Femur (tissue), 1 donor: ENCODE data around the gene CFAP53.

ENCODE experiments used
- DNase-seq: peaks from one replicate; pipeline ENCODE4 v3.0.0-alpha.2; 2017

Gene CFAP53

GRCh38 chr18:50287441-50288347 lies 21.4 kb upstream of the CFAP53 start, which contains the start of gene CXXC1:
Gene CXXC1, minus strand, starts transcription at chr18:50287692. Its CDS starts 103 bp downstream, at chr18:50287589.
- DNase-seq = peak; percentile 100

DNA sequence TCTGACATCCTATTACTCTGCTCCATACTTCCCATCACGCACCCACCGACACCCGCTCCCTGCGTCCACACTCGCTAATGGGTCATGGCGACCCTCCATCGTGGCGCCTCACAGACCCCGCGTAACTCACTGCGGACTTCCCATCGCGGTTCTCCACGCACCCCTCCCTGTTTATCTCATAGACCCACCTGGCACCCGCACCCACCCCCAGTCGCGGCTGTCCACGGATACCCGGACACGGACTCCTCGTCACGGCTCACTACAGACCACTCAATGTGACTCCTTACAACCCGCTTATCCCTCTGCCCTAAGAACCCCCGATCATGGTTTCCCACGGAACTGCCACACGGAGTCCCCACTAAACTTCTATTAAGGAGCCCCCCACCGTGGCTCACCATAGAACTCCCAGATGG lies 20.7 kb upstream of the CFAP53 start:
- no peak for DNase-seq

DNA sequence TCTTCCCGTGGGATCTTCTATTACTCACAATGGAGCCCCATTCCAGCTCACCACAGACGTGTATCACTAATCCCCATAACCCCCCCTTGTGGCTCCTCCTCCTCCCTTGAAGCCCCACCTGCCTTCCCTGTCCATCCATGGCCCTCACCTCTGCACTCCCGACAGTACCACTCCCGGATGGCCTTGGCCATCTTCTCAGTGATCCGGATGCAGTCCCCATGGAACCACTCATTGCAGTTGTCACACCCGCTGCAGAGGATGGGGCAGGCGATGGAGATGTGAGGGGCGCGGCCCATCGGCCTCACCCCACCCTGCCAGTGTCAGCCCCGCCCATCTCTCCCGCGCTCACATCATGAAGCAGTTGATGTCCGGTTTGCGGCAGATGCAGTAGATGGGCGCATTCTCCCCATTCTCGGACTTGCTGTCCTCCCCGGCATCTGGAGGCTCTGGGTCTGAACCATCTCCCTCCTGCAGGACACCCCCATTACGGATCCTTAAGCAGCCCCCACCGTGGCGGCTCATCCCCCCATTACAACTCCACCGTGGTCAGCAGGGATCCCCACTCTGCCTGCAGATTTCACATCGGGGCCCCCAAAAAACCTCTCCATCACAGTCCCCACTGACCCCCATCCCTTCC lies 20.2 kb upstream of the CFAP53 start:
- DNase-seq = no peak

DNA sequence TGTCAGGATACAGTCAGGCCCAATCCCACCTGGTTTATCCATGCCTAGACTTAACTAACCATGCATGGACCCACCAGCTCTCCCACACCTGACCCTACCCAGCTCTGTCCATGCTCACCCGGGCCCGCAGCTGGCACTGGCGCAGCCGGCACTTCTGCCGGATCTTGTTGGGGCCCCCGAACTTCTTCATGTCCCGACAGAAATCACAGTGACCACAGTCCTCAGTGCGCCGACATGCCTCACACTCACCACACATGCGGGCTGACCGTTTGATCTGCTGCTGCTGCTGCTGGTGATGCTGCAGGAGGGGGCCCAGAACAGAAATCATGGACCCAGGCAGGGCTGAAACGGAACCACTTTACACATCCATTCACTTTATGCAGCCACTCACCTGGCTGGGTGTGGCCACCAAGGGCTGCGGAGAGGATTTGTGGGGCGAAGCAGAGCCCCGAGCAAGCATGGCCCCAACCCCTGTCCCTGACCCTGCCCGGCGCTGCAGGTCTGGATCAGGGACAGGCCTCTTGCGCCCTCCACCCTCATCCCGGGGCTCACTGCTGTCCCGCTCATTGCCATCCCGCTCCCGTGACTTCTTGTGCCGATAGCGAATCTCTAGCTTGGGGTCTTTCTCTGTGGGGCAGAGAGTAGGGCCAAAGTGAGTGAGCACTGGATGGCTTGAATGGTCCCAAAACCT lies 19.5 kb upstream of the CFAP53 start:
- DNase-seq = no peak

- no peak for DNase-seq
Measured at GRCh38 chr18:50285071-50285470, 18.8 kb upstream of the CFAP53 start.

GRCh38 chr18:50284255-50284885 lies 18.1 kb upstream of the CFAP53 start:
- no peak for DNase-seq

DNA sequence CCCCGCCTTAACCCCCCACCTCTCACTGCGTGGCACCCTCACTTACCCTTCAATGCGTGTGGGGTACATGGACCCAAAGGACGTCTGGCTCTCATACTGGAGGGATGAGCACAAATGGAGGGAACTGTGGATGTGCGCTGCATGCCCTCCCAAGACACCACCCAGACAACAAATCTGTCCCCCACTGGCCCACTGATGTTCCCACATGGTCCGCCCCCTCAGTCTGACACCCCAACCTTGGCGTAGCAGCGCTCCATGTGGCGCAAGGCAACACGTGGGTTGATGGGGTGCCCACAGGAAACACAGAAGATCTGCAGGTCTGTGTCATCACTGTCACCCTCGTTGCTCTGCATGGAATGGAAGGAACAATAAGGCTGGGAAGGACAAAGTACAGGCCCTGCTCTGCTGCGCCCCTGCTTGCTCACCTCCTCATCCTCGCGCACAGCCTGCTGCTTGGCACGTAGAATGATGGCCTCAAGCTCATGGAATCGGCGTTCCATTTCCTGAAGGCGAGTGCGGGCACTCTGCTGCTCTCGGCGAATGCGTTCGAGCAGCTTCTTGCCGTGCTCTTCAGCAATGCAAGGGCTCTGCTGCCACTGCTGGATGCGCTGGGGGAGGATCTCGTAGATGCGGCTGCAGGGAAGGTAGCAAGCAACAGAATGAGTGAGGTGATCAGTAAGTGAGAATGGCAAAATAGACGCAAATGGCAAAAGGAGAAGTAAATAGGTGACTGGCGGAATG lies 17.3 kb upstream of the CFAP53 start:
- DNase-seq = no peak

GRCh38 chr18:50282521-50283335 lies 16.4 kb upstream of the CFAP53 start:
- DNase-seq = no peak

GRCh38 chr18:50281972-50282520 lies 15.8 kb upstream of the CFAP53 start:
- DNase-seq = no peak

- peak; percentile 99 for DNase-seq
Measured at GRCh38 chr18:50281295-50281971, 15.1 kb upstream of the CFAP53 start, which contains the start of gene MBD1. Gene MBD1, minus strand, starts transcription at chr18:50281523. Its CDS starts 1,531 bp downstream, at chr18:50279992.

DNA sequence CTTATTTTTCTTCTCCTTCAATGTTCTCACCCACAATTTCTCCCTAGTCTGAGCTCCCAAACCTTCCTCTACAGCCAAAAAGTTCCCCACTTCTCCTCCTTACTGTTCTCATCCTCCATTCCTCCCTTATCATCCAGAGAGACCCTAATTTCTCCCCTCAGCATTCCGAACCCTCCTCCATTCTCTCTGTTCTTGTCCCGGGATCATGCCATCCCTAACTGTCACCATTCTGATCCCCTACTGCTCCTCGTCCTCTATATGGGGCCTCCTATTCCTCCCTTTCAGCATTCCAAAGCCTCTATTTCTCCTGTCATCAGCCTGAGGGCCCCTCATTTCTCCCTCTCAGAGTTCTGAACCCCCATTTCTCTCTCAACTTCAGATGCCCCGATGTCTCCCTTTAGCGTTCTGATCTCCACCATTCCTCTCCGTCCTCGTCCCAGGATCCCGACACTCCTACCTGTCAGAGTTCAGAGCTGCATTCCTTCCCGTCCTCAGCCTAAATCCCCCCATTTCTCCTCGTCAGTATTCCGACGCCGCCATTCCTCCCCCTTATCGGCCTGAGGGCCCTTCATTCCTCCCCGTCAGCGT lies 14.5 kb upstream of the CFAP53 start:
- DNase-seq = no peak

- DNase-seq = no peak
Measured at GRCh38 chr18:50279752-50280151, 13.5 kb upstream of the CFAP53 start.

- no peak for DNase-seq
Measured at GRCh38 chr18:50277942-50278341, 11.6 kb upstream of the CFAP53 start.

DNA sequence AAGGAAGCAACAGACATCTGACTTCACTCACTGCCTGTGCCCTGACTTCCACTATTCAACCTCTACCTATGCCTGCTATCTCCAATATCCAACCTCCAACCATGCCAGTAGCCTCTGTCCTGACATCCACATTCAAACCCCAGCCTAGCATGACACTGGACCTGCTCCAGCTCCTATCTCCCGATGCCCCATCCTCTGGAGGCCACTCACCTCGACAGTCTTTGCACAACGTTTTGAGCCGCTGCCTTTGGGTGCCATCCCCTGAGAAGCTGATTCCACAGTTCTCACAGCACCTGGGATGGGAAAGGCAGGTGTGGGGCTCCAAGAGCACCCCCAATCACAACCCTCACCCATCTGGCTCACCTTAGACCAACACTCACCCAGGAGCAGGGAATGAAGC lies 10.2 kb upstream of the CFAP53 start:
- no peak for DNase-seq

- no peak for DNase-seq
Measured at GRCh38 chr18:50275503-50276036, 9.3 kb upstream of the CFAP53 start.

- no peak for DNase-seq
Measured at GRCh38 chr18:50274941-50275340, 8.6 kb upstream of the CFAP53 start.

DNA sequence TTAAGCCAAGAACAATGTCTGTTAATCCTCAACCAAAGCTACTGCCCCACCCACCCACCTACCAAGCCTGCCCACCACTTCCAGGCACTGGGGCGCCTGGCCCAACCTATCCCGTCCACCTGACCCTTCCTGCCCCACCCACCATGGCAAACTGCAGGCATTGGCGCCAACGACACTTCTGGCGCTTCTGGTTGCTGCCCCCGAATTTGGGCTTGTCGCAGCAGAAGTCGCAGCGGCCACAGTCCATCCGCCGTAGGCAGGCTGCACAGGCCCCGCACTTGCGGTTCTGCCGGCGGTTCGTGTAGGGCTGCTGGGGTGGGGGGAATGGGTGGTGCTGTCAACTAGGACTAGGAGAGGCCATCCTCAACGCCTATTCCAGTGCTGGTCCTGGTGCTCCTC lies 7.7 kb upstream of the CFAP53 start:
- DNase-seq = no peak

GRCh38 chr18:50273203-50274043 lies 7.1 kb upstream of the CFAP53 start:
- no peak for DNase-seq

DNA sequence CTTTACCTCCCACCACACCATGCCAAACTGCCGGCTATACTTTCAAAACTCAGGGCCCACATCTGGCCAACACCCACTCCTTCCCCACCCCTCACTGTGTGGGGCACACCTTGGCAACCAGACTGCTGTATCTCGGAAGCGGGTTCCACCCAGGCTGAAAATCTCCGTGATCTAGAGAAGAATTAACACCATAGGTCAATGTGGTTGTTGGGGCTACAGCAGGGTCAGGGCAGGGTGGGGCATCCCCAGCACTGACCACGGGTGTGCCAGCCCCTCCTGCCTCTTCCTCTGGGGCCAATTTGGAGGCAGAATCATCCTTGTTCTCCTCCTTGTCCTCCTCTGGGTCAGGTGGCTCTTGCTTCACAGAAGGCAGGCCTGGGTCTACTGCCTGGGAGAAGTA lies 6.3 kb upstream of the CFAP53 start:
- no peak for DNase-seq
